Activated CD8-positive, alpha-beta memory T cell treated with anti-CD3 and anti-CD28 coated beads for 36 hours (primary cell): ENCODE results near the gene CTNNBL1. TPM values are rescaled to one million over a fixed set of nuclear protein-coding genes. Genes with fewer than 3 reads are reported as not detected.

Experiments
- CTCF ChIA-PET: fragments of 350-600 bp; sonication (Branson Sonifier 250); formaldehyde crosslinking; loops from one replicate; lab custom pipeline; 2021; ENCODE audit warnings: antibody characterized with exemption; lab: Charles Lee
- POLR2A ChIA-PET: fragments of 350-600 bp; sonication (Branson Sonifier 250); formaldehyde crosslinking; loops from one replicate; lab custom pipeline; 2021; ENCODE audit warnings: antibody characterized with exemption; lab: Charles Lee
- total RNA-seq, 2 experiments: library from RNA; stranded (reverse); gene quantifications; one replicate each; pipeline ENCODE4 v1.2.3, GENCODE V29; 2021

CTNNBL1 gene
- total RNA-seq, 2 experiments from 2014 or later = 97.6 to 97.8 TPM

DNA sequence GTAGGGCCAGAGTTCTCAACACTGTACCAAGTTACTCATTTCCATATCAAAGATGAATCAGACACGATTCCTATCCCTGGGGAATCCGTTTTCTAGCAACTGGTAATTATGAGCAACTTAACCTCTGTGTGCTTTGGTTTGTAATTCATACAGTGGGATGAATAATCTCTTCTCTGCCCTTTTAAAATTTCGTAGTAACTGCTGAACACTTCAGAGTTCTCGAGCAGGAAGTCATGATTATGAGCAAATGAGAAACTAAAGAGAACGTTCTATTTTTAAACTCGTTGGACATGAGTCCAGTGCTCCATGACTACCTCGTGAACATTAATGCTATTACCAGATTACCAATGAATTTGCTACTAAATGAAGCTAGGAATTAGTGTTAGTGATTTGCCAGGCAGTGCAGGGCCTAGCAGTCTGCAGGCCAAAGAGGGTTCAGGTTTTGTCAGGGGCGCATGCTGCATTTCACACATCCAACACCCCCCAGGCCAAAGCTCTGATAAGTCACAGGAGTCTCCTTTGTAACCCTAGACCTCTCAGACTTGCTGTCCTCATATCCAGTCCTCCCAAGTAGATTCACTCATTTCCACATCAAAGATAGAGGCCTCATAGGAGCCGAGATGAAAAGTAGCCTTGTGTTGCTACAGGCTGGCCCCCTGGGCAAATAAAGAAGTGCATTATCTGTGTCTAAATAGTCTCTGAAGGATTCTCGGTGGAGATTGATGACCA, 163.3 kb downstream of the CTNNBL1 start:
- ChIA-PET POLR2A (no interaction called here), CTCF (no interaction called here)

DNA sequence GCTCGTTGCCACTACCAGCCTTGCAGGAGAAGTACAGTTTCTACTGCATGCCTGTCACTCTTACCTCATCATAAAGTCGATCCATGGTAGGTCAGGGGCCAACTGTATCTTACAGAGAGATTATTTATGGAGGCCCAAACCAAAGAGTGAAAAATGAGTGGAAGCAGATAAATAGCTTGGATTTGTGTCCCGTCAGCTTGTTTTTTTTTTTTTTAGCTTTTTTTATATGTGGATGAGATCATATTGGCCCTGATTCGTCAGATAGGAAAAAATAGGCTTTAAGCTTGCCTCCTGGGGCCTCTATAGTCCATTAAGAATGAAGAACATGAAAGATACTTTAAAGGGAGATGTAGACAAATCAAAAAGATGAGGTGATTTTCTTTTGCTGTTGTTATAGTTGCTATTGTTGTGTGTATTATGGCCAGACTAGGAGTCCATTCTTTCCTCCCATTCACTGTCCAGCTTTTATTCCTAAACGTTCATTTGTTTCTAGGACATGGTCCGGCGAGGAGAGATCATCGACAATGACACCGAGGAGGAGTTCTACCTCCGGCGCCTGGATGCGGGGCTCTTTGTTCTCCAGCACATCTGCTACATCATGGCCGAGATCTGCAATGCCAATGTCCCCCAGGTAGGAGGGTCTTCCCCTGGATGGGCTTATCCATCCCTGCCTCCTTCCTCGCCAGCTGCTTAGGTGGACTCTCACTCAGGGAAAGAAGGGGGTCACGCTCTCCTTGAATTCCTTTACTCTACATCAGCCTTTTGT, 165.8 kb downstream of the CTNNBL1 start:
- POLR2A ChIA-PET = no interaction called here
- CTCF ChIA-PET = no interaction called here

GRCh38 chr20:37863289-37863688, 169.5 kb downstream of the CTNNBL1 start:
- POLR2A ChIA-PET = no interaction called here
- CTCF ChIA-PET = no interaction called here

DNA sequence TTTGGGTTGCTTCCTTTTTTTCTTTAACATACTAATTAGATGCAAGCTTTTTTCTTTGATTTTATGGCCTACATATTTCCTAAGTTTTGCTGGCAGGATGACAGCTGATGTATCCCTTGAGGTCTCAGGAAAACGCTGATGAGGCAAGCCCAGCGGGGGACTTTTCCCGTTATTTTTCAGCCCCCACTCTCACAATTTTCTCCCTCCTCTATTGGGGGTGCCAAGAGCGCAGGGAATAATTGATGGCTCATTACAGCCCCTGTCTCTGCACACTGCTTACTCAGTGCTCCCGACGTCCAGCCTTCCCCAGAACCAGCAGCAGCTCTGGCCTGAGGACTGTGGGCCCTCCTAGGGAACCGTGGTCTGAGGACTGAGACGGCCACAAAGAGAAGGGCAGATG, 170.5 kb downstream of the CTNNBL1 start:
- ChIA-PET CTCF (no interaction called here), POLR2A (no interaction called here)

GRCh38 chr20:37866051-37866450, 172.2 kb downstream of the CTNNBL1 start:
- CTCF ChIA-PET = no interaction called here

DNA sequence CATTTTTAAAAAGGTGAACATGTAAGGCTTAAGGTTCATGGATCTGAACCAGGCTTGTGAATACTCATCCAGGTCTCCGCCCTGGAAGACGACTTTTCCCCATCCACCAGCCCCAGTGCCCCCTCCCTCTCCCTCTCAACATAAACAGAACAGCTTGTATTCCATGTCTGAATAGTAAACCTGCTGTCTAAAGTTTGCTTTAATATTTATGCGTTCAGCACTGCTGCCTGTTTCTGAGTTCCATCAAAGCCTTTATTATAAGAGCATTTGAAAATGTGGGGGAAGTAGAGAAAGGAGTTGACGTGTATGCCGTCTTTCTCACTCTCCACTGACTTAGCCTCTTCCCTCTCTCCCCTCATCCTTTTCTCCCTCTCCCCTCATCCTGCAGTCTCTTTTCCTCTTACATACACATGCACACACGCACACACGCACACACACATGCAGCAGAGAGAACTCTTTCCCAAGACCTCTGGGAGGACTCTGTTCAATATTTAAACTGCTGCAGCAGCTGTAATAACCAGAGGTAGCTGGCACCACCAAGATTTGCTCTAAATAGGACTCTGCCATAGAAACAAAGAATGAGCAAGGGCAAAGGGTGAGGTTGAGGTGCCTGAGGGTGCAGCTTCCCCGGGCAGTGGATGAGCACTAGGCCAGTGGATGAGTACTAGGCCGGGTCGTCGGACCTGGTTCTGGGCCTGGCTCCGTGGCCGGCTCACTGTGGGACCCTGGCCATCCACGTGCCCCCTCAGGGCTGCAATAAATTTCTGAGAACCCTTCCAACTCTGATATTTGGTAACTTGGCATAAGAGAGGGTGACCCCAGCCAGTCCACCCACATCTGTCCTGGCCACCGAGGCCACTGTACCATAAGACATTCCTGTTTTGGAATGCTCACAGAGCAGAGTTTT, 173.7 kb downstream of the CTNNBL1 start:
- ChIA-PET POLR2A (no interaction called here), CTCF (no interaction called here)

More at GRCh38 chr20:37866051-37866450, 172.2 kb downstream of the CTNNBL1 start:
- POLR2A ChIA-PET = no interaction called here

DNA sequence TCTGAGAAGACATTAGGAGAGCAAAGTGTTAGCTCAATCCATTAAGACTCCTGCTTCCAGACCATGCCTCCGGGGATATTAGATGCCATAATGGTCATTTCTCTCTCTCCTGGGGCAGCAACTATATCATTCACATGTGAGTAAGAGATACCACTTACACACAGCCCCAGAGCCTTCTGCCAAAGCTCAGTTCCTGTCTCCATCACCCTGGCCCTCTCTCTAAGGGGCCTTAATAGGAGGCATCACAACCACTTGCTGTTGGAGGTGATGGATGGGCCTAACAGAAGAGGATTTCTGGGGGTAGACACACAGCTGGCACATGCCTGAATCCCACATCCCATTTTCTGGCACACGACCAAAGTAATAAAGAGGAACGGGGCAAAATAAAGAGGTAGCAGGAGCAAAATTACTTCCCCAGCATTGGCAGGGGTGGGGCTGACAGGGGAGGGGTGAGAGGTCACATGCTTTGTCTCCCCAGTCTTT, 175.1 kb downstream of the CTNNBL1 start:
- ChIA-PET POLR2A (no interaction called here), CTCF (no interaction called here)

GRCh38 chr20:37869334-37869861, 175.6 kb downstream of the CTNNBL1 start:
- CTCF ChIA-PET = no interaction called here

DNA sequence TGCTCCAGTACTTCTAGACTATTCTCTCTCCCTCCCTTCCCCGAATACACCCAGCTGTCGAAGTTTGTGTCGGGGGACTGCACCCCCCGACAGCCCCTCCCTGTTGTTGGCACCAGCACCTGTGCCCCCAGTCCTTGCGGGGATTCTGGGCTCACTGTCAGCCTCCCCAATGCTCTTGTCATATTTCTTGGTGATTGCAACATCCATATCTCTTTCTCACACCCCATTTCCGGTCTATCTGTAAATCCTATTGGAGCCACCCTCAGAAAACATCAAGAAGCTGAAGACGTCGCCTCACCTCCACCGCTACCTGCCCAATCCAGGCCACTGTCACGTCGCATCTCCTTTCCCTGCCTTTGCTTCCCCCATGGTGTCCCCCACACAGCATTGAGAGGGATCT, 176.5 kb downstream of the CTNNBL1 start:
- CTCF ChIA-PET = no interaction called here
- POLR2A ChIA-PET = no interaction called here

More at GRCh38 chr20:37869334-37869861, 175.6 kb downstream of the CTNNBL1 start:
- POLR2A ChIA-PET = no interaction called here

- ChIA-PET POLR2A (no interaction called here), CTCF (no interaction called here)
Measured at GRCh38 chr20:37871751-37872150, 177.9 kb downstream of the CTNNBL1 start.

GRCh38 chr20:37872161-37872560, 178.3 kb downstream of the CTNNBL1 start:
- ChIA-PET POLR2A (no interaction called here), CTCF (no interaction called here)

DNA sequence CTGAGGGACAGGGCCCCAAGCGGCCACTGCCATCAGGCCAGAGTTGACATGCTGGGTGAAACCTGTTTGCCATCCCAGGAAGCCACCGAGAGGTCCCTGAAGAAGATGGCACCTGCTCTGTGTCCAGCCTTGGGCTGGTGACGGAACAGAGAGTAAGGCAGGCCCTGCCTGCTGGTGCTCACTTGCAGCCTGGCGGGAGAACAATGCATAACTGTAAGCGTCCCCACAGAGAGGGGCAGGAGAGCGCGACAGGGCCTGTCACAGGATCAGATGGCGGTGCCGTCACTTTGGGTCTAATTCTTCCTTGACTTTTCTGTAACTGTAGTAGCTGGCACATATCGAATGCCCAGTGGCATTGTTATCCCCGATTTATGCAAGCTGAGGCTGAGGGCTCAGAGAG, 180.1 kb downstream of the CTNNBL1 start:
- CTCF ChIA-PET = no interaction called here

DNA sequence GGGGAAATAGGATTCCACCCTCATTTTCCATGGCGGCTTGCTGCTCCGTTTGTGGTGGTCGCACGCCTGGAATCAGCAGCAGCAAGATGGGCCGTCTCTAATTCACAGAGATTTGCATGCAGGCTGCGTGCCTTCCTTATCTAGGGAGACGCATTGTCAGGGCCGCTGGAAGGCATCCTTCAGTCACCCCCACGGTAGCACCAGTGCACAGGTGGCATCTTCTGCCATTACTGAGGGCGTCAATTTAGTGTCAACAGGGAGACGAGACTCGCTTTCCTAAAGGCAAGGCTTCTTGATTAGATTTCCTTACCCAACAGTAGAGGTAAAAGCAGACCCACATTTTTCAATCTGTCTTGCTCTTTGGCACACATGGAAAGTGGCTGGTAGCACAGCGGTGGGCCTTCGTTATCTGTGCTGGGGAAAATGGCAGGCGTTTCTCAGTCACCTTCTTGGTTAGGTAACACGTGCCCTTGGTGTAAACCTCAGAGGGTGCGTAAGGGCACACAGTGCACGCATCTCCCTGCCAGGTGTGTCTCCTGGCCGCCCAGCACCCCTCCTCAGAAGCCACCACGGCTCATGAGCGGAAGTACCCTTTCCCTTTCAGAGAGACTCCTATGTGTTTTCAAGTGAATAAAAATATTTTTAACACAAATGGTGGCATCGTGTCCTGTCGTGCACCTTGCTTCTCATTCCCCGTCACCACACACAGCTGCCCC, 181.8 kb downstream of the CTNNBL1 start:
- CTCF ChIA-PET = no interaction called here
- POLR2A ChIA-PET = no interaction called here

More for the DNA sequence above, 180.1 kb downstream of the CTNNBL1 start:
- POLR2A ChIA-PET = interaction anchor here (0.8 kb wide), 1 partner anchor 118 kb away, joined by 3 read pairs; no protein-coding TSS in a partner anchor

DNA sequence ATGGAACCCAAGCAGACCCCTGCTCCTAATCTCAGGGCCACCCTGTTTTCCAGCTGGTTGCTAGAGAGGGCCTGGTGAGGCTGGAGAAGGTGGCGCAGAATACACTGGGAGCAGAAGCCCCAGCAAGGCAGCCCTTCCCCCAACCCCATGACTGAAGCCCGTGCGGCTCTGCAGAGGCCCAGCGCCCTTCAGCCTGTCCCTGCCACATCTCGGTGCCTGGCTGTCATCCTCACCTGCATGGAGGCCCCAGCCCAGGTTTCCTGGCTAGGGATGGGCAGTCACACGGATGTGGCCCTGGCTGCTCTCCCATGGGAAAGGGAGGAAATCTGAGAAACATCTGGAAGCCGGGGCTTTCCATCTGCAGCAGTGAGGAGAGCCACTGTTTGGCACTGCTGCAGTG, 183.0 kb downstream of the CTNNBL1 start:
- POLR2A ChIA-PET = no interaction called here
- CTCF ChIA-PET = interaction anchor here (0.6 kb wide), 1 partner anchor 1996 kb away, joined by 4 read pairs; no protein-coding TSS in a partner anchor

GRCh38 chr20:37877832-37878772, 184.3 kb downstream of the CTNNBL1 start:
- ChIA-PET CTCF (no interaction called here), POLR2A (no interaction called here)

- CTCF ChIA-PET = no interaction called here
- POLR2A ChIA-PET = no interaction called here
Measured at GRCh38 chr20:37878835-37879599, 185.2 kb downstream of the CTNNBL1 start.

GRCh38 chr20:37879843-37880242, 186.0 kb downstream of the CTNNBL1 start:
- POLR2A ChIA-PET = interaction anchor here (0.6 kb wide), 1 partner anchor 38 kb away, joined by 4 read pairs; no protein-coding TSS in a partner anchor
- CTCF ChIA-PET = no interaction called here
